ENCODE data around the gene SLC25A10. TPM values are rescaled to one million over a fixed set of nuclear protein-coding genes. Genes with fewer than 3 reads are reported as not detected.
"Not testable (repeated sequence)": the region's sequence is repeated elsewhere in the genome, so short reads cannot be mapped to it uniquely, and the experiment has no call there.

The SLC25A10 gene
- polyA plus RNA-seq, 4 donors: 12.5 to 23.3 (median 13.4) TPM

DNA sequence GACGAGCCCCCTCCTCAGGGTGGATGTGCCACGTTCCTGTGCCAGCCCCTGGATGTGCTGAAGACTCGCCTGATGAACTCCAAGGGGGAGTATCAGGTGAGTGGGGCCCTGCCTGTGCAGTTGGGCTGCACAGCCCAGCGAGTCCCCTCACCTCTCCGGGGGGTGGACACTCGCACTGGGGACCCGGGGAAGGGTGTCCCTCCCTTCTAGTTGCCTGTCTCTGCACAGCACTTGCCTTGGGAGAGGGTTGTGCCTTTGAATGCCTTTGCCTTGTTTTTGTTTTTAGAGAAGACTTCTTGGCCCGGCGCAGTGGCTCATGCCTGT lies 5.6 kb downstream of the SLC25A10 start:
- DNase-seq (ENCODE audit: low read depth in 4 of 4, low spot score in 3 of 4): no peak

DNA sequence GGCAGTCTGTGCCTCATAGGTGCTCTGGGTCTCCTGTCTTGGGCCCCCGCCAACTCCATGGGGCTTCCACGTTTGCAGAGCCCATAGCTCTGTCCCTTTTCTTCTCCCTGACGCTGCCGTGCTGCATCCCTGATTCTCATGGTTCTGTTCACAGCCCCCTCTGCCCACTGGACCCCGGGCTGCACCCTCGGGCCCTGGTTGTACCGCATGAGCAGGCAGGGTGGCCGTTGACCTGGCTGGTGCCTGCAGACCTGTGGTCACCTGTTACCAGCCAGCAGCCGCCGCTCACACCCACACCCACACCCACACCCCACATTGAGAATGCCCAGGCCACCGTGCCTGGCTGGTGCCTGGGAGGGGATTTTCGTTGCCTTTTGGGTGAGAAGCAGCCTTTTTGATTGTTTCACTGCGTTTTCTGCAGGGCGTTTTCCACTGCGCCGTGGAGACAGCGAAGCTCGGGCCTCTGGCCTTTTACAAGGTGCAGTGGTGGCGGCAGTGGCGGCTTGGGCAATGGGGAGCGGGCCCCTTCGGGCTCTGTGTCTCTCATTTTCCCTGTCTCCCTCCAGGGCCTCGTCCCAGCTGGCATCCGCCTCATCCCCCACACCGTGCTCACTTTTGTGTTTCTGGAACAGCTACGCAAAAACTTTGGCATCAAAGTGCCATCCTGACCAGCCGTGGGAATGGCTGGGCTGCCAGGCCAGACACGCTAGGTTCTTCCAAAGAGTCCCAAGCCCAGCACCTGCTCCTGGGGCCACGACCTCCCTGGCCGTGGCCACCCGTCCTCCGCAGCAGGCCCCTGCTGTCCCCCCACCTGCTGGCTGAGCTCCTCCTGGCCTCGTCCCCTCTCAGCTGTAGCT lies 7.6 kb downstream of the SLC25A10 start:
- no peak for DNase-seq (ENCODE audit: low read depth in 4 of 4, low spot score in 3 of 4)

DNA sequence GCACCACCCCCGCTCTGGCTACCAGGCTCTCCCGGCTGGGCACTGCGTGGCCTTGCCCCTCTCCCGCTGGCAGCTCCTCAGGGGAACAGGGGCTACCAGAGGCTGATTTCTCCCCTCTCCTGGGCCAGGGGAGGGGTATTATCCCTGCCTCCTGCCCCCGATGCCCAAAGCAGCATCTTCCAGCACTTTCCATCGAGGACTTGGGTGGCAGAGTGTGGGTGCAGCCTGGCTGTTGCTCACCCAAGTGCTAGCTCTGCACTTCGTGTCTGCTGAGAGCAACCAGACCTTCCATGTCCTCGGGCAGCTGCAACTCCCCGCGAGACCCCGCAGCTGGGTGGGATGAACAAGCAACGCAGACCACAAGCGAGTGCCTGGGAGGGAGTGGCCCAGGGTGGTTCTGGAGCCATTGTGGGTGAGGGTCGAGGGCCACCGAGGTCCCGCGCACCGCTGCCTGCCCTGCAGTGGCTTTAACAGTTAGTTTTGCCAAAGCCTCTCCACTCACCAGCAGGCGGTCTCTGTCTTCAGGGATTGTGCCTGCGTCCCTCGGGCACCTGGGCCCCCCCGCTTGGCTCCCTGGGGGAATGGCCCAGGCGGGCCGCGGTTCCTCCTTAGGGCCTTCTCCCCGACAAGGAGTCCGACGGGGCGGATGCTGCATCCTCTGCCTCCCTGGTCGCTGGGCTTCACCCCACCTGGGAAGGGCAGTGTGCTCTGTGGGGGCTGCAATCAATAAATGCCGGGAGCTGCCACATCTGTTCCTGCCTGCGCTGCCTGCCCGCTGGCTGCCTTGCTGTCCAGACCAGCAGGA lies 8.4 kb downstream of the SLC25A10 start:
- no peak for DNase-seq (ENCODE audit: low read depth in 4 of 4, low spot score in 3 of 4)

DNA sequence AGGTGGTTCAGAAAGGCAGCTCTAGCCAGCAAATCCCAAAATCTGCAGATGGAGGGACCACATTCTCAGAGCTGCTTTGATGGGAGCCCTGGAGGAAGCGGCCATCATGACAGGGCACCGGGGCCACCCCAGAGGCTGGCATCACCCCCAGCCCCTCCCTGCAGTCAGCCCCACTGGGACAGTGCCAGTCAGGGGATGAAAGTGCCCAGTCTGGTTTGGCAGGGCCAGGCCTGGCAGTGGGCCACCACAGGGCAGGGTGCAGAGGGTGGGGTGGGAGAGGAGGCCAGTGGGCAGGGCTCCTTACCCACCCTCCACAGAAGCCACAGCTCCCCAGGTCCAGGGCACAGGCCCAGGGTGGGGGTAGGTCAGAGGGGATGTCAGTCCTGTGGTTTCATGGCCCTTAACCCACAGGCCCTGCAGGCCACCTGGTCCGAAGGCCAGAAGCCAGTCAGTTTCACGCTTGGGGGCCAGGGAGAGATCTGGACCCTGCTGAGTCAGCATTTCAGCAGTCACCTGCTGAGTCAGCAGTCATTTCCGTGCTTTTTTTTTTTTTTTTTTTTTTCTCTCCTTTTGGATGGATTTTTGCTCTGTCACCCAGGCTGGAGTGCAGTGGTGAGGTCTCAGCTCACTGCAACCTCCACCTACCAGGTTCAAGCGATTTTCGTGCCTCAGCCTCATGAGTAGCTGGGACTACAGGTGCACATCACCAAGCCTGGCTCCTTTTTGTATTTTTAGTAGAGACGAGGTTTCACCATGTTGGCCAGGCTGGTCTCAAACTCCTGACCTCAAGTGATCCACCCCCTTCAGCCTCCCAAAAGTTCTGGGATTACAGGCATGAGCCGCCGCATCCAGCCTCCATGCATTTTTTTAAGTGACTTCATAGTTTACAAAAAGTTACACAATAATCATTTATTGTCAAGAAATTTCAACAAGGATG lies 10.4 kb downstream of the SLC25A10 start:
- DNase-seq (ENCODE audit: low read depth in 4 of 4, low spot score in 3 of 4): no peak

DNA sequence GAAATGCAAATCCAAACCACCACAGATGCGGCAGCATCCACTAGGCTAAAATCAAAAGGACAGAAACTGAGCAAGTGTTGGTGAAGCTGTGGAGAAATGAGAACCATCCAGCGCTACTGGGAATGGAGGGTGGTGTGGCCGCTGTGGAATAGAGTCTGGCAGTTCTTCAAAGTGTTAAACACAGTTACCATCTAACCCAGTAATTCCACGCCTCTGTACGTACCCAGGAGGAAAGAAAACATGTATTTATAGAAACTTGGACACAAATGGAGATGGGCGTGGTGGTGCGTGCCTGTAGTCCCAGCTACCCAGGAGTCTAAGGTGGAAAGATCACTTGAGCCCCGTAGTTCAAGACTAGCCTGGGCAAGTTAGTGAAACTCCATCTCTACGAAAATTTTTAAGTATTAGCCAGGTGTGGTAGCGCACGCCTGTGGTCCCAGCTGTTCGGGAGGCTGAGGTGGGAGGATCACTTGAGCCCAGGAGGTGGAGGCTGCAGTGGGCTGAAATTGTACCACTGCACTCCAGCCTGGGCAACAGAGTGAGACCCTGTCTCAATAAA lies 11.6 kb downstream of the SLC25A10 start:
- no peak for DNase-seq (ENCODE audit: low read depth in 4 of 4, low spot score in 3 of 4)

DNA sequence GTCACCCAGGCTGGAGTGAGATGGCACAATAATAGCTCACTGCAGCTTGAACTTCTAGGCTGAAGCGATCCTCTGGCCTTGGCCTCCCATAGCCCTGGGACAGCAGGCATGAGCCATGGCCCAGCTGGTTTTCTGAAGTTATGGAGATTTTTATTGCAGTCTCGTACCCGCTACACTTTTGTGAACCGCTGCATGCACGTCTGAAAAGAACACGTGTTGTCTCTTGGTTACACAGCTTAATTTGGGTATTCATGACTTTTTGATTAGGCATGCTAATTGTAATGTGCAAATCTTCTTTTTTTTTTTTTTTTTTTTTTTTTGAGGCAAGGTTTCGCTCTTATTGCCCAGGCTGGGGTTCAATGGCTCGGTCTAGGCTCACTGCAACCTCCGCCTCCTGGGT lies 13.4 kb downstream of the SLC25A10 start:
- no peak for DNase-seq (ENCODE audit: low read depth in 4 of 4, low spot score in 3 of 4)

DNA sequence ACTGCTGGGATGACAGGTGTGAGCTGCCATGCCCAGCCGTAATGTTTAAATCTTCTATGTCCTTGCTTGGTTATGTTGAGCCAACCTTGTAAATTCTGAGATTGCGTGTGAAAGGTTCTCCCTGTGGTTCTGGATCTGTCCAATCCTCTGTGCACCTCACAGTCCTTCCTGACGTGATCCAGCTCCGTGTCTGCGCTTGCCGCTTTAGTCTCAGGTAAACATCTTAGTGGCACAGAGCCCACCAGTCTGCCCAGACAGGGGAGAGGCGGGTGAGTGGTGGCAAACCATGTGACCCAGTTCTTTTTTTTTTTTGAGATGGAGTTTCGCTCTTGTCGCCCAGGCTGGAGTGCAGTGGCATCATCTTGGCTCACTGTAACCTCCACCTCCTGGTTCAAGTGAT lies 13.9 kb downstream of the SLC25A10 start:
- no peak for DNase-seq (ENCODE audit: low read depth in 4 of 4, low spot score in 3 of 4)

DNA sequence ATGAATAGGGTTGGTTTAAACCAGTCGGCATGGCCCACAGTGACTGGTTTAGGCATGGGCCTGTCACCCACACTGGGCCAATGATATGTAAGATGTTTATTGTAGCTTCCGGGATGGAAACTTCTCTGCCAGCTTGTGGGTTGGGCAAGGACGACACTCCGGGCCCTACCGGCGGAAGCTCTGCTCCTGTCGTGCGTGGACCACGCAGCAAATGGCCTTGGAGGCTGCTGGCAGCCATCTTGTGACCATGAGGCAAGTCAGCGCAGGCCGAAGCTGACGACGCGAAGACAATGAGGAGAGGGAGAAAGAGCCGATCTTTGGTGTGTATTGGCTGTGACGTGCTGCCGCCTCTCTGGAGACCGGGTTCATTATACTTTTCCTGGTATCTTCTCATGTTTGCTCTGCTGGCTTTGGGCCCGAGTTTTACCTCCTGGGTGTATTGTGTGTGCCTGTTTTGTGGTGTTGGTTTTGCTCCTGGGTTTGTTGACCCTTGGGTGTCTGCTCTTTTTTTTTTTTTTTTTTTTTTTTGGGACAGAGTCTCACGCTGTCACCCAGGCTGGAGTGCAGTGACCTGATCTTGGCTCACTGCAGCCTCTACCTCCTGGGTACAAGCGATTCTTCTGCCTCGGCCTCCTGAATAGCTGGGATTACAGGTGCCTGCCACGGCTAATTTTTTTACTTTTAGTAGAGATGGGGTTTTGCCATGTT lies 15.4 kb downstream of the SLC25A10 start:
- DNase-seq (ENCODE audit: low read depth in 4 of 4, low spot score in 3 of 4): no peak

DNA sequence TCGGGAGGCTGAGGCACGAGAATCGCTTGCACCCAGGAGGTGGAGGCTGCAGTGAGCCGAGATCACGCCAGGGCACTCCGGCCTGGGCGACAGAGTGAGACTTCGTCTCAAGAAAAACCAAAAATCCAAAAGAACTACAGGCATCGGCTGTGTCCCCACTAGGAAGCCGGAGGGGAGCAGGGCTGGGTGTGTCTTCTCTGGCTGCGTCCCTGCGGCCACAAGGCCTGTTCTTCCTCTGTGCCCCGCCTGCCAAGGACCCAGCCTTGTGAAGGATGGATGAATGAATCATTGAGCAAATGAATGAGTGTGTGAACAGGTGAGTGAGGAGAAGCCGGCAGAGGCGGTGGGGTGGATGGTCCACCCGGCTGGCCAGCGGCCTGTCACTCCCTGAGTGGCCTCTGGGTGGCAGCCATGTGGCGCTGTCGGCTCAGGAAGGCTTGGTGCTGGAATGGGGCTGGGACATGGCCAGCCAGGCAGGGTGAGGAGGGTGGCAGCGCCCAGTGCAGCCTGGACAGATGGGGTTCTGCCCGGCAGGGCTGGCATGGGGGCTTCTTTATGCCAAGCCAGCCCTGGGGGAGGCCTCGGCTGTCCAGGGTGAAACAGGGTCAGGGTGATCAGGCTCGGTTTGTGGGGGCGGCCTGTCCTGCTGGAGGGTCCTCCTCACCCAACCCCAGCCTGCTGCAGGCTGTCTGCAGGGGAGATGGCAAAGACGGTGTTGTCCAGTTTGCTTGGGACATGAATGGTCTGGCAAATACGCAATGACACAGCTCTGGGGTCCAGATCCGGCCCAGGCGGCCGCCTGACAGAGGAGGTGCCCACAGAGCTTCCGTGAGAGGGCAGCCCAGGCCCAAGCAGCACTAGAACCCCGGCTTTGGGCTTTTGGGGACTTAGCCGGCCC lies 21.7 kb downstream of the SLC25A10 start:
- DNase-seq (ENCODE audit: low read depth in 4 of 4, low spot score in 3 of 4): peak; percentile 38 to 60 (median 51)

DNA sequence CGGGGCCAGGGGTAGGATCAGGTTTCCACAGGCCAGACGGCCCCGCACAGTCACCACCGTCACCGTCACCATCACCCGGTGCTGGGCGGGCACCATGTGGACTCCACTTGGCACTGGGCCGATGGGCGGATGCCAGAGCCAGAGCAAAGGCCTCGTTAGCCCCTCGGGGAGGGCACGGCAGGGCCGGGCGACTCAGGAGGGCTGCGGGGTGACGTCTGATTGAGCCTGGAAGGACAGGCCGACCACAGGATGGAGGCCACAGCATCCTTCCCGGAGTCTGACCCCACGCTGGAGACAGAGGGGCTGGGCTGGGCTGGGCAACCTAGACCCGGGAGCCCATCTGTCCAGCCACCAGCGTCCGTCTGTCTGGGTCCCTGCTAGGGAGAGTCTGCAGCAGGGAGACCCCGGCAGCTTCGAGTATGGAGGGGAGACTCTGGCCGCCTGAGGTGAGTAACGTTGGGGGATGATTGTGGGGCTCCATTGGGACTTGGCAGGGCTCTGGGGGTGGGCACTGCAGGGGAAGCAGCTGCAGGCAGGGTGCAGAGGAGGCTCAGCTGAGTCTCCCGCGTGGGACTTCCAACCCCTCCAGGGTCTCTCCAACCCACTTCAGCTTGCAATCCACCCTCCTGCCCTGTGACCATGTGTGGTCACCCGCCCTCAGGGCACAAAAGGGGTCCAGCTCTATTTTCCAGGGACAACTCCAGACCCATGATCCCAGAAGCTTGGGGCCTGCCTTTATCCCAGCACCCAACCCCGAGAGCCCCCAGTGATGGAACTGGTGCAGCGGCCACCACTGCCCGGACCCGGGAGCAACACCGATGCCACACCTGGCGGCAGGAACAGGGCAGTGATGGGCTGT lies 22.6 kb downstream of the SLC25A10 start:
- no peak for DNase-seq (ENCODE audit: low read depth in 4 of 4, low spot score in 3 of 4)

DNA sequence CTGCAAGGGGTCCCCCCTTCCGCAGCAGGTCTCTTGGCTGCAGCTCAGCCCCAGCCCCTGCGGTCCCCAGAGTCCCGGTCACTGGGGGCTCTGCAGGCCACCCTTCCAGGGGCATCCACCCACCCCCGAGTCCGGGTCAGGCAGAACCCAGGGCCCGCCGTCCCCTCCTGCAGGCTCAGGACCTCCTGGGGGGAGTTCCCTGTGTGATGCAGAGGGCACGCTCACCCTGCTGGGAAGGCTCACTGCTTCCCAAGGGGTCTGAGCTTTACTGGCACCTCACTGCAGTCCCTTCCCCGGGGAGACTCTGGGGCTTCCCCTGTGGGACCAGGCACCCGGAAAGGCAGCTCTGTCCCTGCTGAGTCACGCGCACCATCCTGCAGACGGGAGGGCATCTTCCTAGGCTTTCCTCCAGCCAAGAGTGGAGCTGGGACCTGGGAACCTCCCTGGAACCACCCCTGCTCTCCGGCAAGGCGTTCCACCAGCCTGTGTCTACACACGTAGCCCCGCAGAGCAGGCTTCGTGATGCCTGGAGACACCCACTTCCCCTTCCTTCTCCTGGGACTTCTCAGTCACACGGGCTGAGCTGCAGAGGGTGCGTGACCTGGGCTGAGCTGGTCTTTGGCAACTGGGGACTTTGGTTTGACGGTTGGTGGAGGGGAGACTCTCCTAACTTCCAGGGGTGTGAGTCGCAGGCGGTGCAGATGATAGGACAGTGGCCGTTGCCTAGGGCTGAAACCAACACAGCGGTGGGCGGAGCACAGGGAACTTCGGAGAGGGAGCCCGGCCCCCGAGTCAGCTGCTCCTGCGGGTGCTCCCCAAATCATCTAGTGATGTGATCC lies 23.4 kb downstream of the SLC25A10 start:
- no peak for DNase-seq (ENCODE audit: low read depth in 4 of 4, low spot score in 3 of 4)

DNA sequence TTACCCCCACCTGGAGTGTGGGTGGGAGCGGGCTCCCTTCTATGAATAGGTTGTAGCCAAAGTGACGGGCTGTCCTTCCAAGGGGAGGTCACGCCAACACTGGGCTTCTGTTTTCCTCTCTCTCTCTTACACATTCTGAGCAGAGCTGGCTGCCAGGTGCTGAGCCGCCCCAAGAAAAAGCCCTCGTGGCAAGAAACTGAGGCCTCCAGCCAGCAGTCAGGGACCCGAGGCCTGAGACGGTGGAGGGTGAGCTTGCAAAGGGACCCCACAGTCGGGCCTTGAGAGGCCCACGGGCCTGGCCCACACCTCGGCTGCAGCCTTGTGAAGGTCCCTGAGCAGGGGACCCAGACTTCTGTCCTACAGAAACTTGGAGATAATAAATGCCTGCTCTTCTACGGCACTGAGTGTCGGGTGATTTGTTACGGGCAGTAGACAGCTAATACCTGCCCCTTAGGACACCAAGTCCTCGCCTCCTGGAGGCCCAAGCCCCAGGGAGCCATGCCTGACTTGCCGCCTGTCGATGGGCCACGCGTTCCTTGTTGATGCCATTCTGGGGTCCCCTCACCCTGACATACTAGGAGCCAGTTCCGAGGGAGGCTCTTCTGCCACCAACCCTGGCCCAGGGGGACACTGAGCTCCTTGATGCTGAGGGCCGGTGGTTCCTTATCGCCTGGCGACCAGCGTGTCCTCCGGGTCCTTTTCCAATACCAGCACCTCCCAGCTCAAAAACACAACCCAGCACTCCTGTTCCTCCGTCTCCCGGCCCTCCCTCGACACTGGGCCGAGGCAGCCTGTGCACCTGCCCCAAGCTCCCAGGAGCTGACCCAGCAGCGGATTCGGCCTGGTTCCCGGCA lies 26.1 kb downstream of the SLC25A10 start:
- DNase-seq (ENCODE audit: low read depth in 4 of 4, low spot score in 3 of 4): no peak

DNA sequence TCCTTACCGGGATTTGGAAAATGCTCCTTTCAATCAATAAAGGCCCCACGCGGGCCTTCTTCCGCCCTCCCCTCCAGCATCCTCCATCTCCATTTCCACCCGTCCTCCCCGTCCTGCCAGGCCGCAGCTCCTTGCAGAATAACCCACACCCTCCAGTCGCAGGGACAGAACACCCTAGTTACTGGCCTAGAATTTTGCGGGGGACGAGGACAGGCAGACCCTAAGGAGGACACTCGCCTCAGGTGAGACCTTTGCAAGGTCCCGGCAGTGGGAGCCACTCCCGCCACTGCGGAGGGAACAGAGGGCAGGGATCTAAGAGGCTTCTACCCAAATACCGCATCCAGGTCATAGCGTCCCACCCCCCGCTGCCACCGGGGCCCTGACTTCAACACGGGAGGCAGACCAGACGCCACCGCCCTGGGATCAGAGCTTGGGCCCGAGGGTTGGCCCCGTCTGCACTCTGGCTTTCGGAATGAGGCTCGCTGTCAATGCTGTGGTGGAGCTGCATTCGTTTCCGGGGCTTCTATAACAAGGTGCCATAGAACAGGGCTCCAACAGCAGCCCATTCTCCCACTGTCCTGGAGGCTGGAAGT lies 26.8 kb downstream of the SLC25A10 start:
- no peak for DNase-seq (ENCODE audit: low read depth in 4 of 4, low spot score in 3 of 4)

DNA sequence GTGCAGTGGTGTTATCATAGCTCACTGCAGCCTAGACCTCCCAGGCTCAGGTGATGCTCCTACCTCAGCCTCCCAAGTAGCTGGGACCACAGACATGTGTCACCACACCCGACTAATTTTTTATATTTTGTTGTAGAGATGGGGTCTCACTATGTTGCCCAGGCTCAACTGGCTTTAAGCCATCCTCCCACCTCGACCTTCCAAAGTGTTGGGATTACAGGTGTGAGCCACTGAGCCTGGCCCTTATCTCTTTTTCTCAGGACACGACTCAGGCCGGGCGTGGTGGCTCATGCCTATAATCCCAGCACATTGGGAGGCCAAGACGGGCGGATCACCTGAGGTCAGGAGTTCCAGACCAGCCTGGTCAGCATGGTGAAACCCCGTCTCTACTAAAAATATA lies 27.5 kb downstream of the SLC25A10 start:
- not testable (repeated sequence) for DNase-seq (ENCODE audit: low read depth in 4 of 4, low spot score in 3 of 4)

DNA sequence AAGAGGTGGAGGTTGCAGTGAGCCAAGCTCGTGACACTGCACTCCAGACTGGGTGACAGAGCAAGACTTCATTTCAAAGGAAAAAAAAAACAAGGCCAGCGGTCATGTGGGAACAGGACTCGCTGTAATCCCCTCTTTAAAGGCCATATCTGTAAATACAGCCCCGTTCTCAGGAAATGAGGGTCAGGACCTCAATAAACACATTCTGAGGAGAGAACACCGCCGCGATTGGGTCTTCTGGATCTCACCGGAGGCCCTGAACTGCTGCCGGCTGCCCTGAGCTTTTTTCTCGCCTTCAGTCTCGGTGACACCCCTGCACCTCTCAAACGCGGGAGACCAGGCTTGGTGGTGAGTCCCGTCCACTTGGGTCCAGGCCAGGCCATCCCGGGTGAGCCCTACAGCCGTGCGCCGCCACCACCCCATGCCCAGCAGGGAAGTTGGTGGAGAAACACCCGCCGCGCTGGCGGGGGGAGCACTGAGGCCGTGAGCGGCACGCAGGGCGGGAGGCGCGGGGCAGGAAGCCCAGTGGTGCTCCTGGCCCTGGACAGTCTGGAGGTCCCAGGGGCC lies 28.4 kb downstream of the SLC25A10 start:
- no peak for DNase-seq (ENCODE audit: low read depth in 4 of 4, low spot score in 3 of 4)

All from right renal pelvis (tissue), 4 donors.